Neural crest cell (in vitro differentiated cells): ENCODE results near the gene TEAD2. TPM values are rescaled to one million over a fixed set of nuclear protein-coding genes. Genes with fewer than 3 reads are reported as not detected.

Experiments used
- DNase-seq: peaks from one replicate; pipeline ENCODE4 v3.0.0; 2021; ENCODE audit warnings: low read depth, mixed read lengths, low spot score
- H3K27ac Mint-ChIP-seq: one replicate; pipeline ENCODE4 v1.8.0; 2021; ENCODE audit warnings: mild to moderate bottlenecking, mixed read lengths; ENCODE audit not compliant: unreplicated experiment
- H3K27me3 Mint-ChIP-seq: 2 replicates; pipeline ENCODE4 v1.8.0; 2021; ENCODE audit warnings: low read depth, mild to moderate bottlenecking, mixed read lengths
- H3K36me3 Mint-ChIP-seq: 2 replicates; pipeline ENCODE4 v1.8.0; 2021; ENCODE audit warnings: low read depth, mild to moderate bottlenecking, mixed read lengths
- H3K4me1 Mint-ChIP-seq: 2 replicates; pipeline ENCODE4 v1.8.0; 2021; ENCODE audit warnings: mixed read lengths
- H3K4me3 Mint-ChIP-seq: one replicate; pipeline ENCODE4 v1.8.0; 2021; ENCODE audit warnings: mild to moderate bottlenecking, mixed read lengths
- H3K9me3 Mint-ChIP-seq: 2 replicates; pipeline ENCODE4 v1.8.0; 2021; ENCODE audit warnings: mixed read lengths
- CTCF ChIP-seq: fragments of 200-600 bp; sonication (generic); conservative IDR thresholded peaks from 2 replicates; pipeline ENCODE4 v1.5.0; 2021; ENCODE audit warnings: antibody characterized with exemption, mild to moderate bottlenecking
- total RNA-seq: library from RNA; stranded (reverse); gene quantifications from 2 replicates; pipeline ENCODE4 v1.2.1, GENCODE V29; 2021

The TEAD2 gene
- total RNA-seq, 1 donor from 2014 or later: 164 TPM

GRCh38 chr19:49361438-49362047, 673 bp downstream of the TEAD2 start:
- Mint-ChIP-seq H3K27ac (no peak overlapping the region), H3K4me3 (no peak overlapping the region), H3K27me3 (peaks cover 5% of the 10 kb centered on the region), H3K4me1 (peaks cover 26% of the 10 kb centered on the region), H3K9me3 (no peaks in the 10 kb centered on the region), H3K36me3 (peaks cover 8% of the 10 kb centered on the region)
- peak; percentile 57 for DNase-seq
- no peak for TF ChIP-seq CTCF

GRCh38 chr19:49359851-49360820, 2.1 kb downstream of the TEAD2 start:
- no peak for TF ChIP-seq CTCF
- H3K27ac Mint-ChIP-seq: peak overlapping the region; percentile 91
- no peak overlapping the region for H3K4me3 Mint-ChIP-seq
- peaks cover 5% of the 10 kb centered on the region for H3K27me3 Mint-ChIP-seq
- DNase-seq: no peak
- H3K36me3 Mint-ChIP-seq: peaks cover 14% of the 10 kb centered on the region
- no peaks in the 10 kb centered on the region for H3K9me3 Mint-ChIP-seq
- H3K4me1 Mint-ChIP-seq: peaks cover 33% of the 10 kb centered on the region

- DNase-seq: no peak
- peaks cover 33% of the 10 kb centered on the region for H3K4me1 Mint-ChIP-seq
- no peak for TF ChIP-seq CTCF
- H3K27ac Mint-ChIP-seq: peak overlapping the region; percentile 19
- H3K27me3 Mint-ChIP-seq: peaks cover 5% of the 10 kb centered on the region
- H3K9me3 Mint-ChIP-seq: no peaks in the 10 kb centered on the region
- H3K36me3 Mint-ChIP-seq: peaks cover 30% of the 10 kb centered on the region
- peak overlapping the region; percentile 49 for H3K4me3 Mint-ChIP-seq
Measured at GRCh38 chr19:49357186-49357585, 5.0 kb downstream of the TEAD2 start.

- H3K27me3 Mint-ChIP-seq: peaks cover 3% of the 10 kb centered on the region
- peak overlapping the region; percentile 59 for H3K27ac Mint-ChIP-seq
- no peak for TF ChIP-seq CTCF
- DNase-seq: no peak
- no peaks in the 10 kb centered on the region for H3K9me3 Mint-ChIP-seq
- H3K4me1 Mint-ChIP-seq: peaks cover 28% of the 10 kb centered on the region
- peaks cover 31% of the 10 kb centered on the region for H3K36me3 Mint-ChIP-seq
- H3K4me3 Mint-ChIP-seq: peak overlapping the region; percentile 79
Measured at GRCh38 chr19:49356382-49356781, 5.8 kb downstream of the TEAD2 start.

GRCh38 chr19:49355909-49356353, 6.3 kb downstream of the TEAD2 start:
- no peak for DNase-seq
- Mint-ChIP-seq H3K27me3 (peaks cover 3% of the 10 kb centered on the region), H3K36me3 (peaks cover 35% of the 10 kb centered on the region), H3K27ac (peak overlapping the region; percentile 59), H3K4me3 (peak overlapping the region; percentile 79), H3K9me3 (no peaks in the 10 kb centered on the region), H3K4me1 (peaks cover 28% of the 10 kb centered on the region)
- TF ChIP-seq CTCF: no peak
